ENCODE results near the gene FOXK2. TPM values are rescaled to one million over a fixed set of nuclear protein-coding genes. Genes with fewer than 3 reads are reported as not detected.

The FOXK2 gene
- total RNA-seq, 6 donors from 2014 or later: 50.8 to 92.7 (median 58.9) TPM

GRCh38 chr17:82632451-82632850 lies 112.9 kb downstream of the FOXK2 start:
- peaks cover 8 to 52% (median 29%) of the 10 kb centered on the region in 4 donors for H3K36me3 ChIP-seq
- WGBS, 2 donors: 82 to 95% methylated on average over 8 of the region's 8 CpGs
- H3K27ac ChIP-seq: no peak overlapping the region

GRCh38 chr17:82633343-82633742 lies 113.8 kb downstream of the FOXK2 start:
- no peak for TF ChIP-seq POLR2AphosphoS5 (IDR thresholded peaks at IDR 0.05)
- TF ChIP-seq EP300 (IDR thresholded peaks at IDR 0.05): no peak
- no peak for TF ChIP-seq POLR2A (IDR thresholded peaks at IDR 0.05)
- no peak for TF ChIP-seq CTCF (IDR thresholded peaks at IDR 0.05)
- H3K36me3 ChIP-seq: peaks cover 8 to 43% (median 20%) of the 10 kb centered on the region in 4 donors
- H3K27me3 ChIP-seq: no peaks in the 10 kb centered on the region
- no peak overlapping the region for H3K27ac ChIP-seq
- DNase-seq (no peak), ATAC-seq (ENCODE audit: low FRiP score in 2 of 2) (no peak)
- H3K4me1 ChIP-seq: no peaks in the 10 kb centered on the region
- H3K9me3 ChIP-seq: peaks cover 0 to 6% (median 0%) of the 10 kb centered on the region in 4 donors
- H3K4me3 ChIP-seq: no peak overlapping the region

More at GRCh38 chr17:82632451-82632850, 112.9 kb downstream of the FOXK2 start:
- DNase-seq (no peak), ATAC-seq (ENCODE audit: low FRiP score in 2 of 2) (no peak)
- Histone ChIP-seq H3K4me1 (no peaks in the 10 kb centered on the region), H3K27me3 (no peaks in the 10 kb centered on the region), H3K4me3 (no peak overlapping the region), H3K9me3 (peaks cover 0 to 6% (median 0%) of the 10 kb centered on the region in 4 donors)
- TF ChIP-seq POLR2A (IDR thresholded peaks at IDR 0.05): no peak
- TF ChIP-seq CTCF (IDR thresholded peaks at IDR 0.05): no peak
- TF ChIP-seq POLR2AphosphoS5 (IDR thresholded peaks at IDR 0.05): no peak
- TF ChIP-seq EP300 (IDR thresholded peaks at IDR 0.05): no peak

- Histone ChIP-seq H3K27me3 (no peaks in the 10 kb centered on the region), H3K4me1 (peaks cover 0 to 11% (median 0%) of the 10 kb centered on the region in 4 donors), H3K4me3 (no peak overlapping the region), H3K36me3 (peaks cover 0 to 46% (median 14%) of the 10 kb centered on the region in 4 donors), H3K27ac (peak overlapping the region in 1 of 4 donors; percentile 2), H3K9me3 (peaks cover 0 to 6% (median 0%) of the 10 kb centered on the region in 4 donors)
- 77 to 82% methylated on average over 16 of the region's 16 CpGs for WGBS, 2 donors
- ATAC-seq (ENCODE audit: low FRiP score in 2 of 2): no peak
- no peak for DNase-seq
- TF ChIP-seq EP300 (IDR thresholded peaks at IDR 0.05) (no peak), POLR2AphosphoS5 (IDR thresholded peaks at IDR 0.05) (no peak), CTCF (IDR thresholded peaks at IDR 0.05) (no peak), POLR2A (IDR thresholded peaks at IDR 0.05) (no peak)
Observed at GRCh38 chr17:82636626-82637598, 117.4 kb downstream of the FOXK2 start.

GRCh38 chr17:82638183-82638773 lies 118.7 kb downstream of the FOXK2 start:
- Histone ChIP-seq H3K4me3 (no peak overlapping the region), H3K27ac (no peak overlapping the region), H3K4me1 (peaks cover 0 to 11% (median 0%) of the 10 kb centered on the region in 4 donors), H3K36me3 (peaks cover 6 to 53% (median 28%) of the 10 kb centered on the region in 4 donors), H3K9me3 (peaks cover 0 to 6% (median 0%) of the 10 kb centered on the region in 4 donors), H3K27me3 (no peaks in the 10 kb centered on the region)
- DNase-seq (no peak), ATAC-seq (ENCODE audit: low FRiP score in 2 of 2) (no peak)
- WGBS, 2 donors: 77 to 89% methylated on average over 4 to 5 of the region's 5 CpGs
- no peak for TF ChIP-seq EP300 (IDR thresholded peaks at IDR 0.05)
- no peak for TF ChIP-seq CTCF (IDR thresholded peaks at IDR 0.05)

Data from upper lobe of left lung (tissue), 6 donors.